Body of pancreas (tissue), 4 donors: ENCODE measurements around the gene CHRFAM7A.
"Not testable (repeated sequence)": the region's sequence is repeated elsewhere in the genome, so short reads cannot be mapped to it uniquely, and the experiment has no call there.

Experiments
- POLR2A ChIP-seq, 3 donors: fragments of 450-650 bp; IDR thresholded peaks; one replicate each; pipeline ENCODE4 v1.6.1; 2016; ENCODE audit warnings: antibody characterized with exemption in 3 of 3, mild to moderate bottlenecking in 2 of 3
- TF ChIP-seq, protein P1 (sequence below), 7 experiments: fragments of 450-650 bp in 4 of 7; fragments of 200-600 bp in 3 of 7; sonication (generic) in 3 of 7; IDR thresholded peaks; one replicate each; pipeline ENCODE4 v1.5.1; 2016 to 2019; ENCODE audit warnings: antibody characterized with exemption in 7 of 7

DNA sequence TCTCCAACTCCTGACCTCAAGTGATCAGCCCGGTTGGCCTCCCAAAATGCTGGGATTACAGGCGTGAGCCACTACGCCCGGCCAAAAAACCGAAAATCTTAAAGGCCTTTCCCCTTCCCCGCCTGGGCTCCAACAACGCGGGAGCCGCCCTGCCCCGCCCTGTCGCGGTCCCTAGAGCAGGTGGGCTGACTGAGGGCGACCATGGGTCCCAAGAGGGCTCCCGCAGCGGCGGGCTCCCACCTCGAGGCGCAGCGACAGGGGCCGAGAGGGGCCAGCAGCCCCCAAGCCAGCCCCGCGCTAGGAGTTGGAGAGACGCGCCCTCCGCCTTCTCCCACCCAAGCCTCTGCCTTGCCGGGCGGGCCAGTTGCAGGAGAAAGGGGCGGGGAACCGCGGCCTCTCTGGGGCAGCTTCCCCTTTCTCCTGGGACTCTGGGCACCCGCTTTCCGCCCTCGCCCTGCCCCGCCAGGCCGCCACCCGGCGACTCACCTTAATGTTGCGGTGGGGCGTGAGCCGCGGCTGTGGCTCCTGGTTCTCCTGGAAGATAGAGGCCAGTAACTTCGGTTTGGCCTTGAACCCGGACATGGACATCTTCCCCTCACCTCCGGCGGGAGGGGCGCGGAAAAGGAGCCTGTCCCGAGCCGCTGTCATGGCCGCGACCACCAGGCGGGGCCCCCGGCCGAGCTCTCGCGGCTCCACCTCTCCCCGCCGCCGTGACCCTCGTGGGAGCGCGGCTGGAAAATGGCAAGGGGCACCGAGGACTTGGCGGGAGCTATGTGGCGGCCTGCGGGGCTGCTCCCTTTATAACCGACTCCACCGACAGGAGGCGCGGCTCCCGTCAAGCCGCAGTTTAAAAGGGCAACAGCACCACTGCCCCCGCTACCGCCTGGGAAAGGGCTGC is at the start of gene CHRFAM7A:
- TF ChIP-seq, protein P1, sequence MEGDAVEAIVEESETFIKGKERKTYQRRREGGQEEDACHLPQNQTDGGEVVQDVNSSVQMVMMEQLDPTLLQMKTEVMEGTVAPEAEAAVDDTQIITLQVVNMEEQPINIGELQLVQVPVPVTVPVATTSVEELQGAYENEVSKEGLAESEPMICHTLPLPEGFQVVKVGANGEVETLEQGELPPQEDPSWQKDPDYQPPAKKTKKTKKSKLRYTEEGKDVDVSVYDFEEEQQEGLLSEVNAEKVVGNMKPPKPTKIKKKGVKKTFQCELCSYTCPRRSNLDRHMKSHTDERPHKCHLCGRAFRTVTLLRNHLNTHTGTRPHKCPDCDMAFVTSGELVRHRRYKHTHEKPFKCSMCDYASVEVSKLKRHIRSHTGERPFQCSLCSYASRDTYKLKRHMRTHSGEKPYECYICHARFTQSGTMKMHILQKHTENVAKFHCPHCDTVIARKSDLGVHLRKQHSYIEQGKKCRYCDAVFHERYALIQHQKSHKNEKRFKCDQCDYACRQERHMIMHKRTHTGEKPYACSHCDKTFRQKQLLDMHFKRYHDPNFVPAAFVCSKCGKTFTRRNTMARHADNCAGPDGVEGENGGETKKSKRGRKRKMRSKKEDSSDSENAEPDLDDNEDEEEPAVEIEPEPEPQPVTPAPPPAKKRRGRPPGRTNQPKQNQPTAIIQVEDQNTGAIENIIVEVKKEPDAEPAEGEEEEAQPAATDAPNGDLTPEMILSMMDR (IDR thresholded peaks at IDR 0.05), result not testable (repeated sequence)
- TF ChIP-seq POLR2A (IDR thresholded peaks at IDR 0.05), result not testable (repeated sequence)
